GM19099 (cell line): ENCODE data around the gene UNC50.

Source experiments
- POLR2A ChIP-seq: IDR thresholded peaks from 3 replicates; pipeline ENCODE4 v1.6.1; 2011; ENCODE audit warnings: low read depth; ENCODE audit not compliant: insufficient read length; ENCODE audit errors: extremely low read depth

The UNC50 gene

DNA sequence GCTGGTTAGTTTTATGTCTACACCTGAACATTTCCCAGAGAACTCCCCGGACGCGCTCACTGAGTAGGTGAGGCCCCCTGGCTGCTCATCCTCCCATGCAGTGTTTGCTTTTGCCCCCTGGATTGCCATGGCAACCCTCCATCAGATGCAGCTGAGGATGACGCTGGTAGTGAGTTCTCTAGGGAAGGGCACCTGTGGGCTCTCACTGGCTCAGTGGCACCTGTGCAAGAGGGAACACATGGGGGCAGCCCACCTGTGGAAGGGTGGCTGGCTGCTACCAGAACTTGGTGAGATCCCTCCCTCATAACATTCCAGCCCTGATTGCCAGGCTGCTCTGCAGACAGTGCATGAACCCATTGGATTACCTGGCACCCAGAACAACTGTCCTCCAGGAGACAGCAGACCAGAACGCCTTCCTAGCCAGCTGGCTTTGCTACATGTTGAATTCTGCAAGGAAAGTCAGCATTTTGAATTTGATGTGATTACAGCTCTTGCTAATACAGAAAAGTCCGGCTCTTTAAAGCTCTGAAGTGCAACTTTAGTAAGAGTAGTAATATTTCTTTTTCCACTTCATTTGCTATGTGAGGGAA is 21.7 kb upstream of the UNC50 start:
- TF ChIP-seq POLR2A = no peak

- no peak for TF ChIP-seq POLR2A
Observed at GRCh38 chr2:98588880-98589431, 19.4 kb upstream of the UNC50 start.

DNA sequence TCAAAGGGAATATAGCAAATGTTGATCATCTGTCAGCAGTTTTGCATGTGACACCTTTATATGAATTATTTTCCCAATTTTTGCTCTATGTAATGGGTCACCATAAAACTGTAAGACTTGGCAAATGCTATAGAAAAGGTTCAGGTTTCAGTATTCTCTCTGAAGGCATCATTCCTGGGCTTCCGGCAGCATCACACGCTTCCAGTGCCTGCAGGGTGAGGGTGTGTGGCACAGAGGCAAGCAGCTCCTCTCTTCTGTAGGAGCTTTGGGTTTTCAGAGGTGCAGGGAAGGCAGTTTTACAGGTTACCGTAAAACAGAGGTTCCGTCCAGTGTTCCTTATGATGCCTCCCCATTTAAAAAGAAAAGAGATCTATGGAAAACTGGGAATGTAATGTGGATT is 18.9 kb upstream of the UNC50 start:
- TF ChIP-seq POLR2A = no peak

DNA sequence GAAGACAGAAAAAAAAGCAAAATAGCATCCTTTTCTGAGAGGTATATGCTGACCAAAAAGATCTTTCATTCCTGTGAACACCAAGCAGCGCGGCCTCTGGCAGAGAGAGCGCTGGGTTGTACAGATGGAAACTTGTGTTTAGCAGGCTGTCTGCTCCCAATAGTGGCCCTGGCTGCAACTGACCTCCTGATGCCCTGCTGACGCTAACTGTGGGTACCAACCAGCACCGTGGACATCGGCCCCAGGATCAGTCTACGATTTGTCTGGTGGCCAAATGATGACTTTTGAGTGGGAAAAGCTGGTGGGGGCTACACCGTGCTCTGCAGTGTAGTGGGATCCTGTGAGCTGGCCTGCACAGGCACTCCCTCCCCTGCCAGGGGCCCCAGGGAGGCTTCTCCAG is 15.8 kb upstream of the UNC50 start:
- no peak for TF ChIP-seq POLR2A

DNA sequence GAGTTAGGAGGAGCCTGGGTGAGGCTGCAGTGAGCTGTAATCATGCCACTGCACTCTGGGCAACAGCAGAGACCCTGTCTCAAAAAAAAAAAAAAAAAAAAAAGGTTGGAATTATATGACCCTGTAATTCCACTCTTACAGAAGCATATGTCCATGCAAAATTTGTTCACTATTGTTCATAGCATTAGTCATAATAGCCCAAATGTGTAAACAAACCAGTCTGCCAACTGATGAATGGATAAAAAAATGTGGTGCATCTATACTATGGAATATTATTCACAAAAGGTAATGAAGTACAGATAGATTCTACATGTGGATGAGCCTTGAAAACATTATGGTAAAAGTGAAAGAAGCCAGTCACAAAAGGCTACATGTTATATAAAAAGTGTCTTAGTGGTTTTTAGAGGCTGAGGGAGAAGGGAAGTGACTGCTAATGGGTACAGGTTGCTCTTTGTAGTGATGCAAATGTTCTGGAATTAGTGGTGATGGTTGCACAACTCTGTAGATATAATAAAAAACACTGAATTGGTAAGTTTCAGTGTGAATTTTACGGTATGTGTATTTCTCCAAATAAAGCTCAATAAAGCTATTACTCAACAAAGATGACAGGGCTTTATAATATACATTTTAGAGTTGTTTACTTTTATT is 9.5 kb upstream of the UNC50 start:
- TF ChIP-seq POLR2A = no peak

DNA sequence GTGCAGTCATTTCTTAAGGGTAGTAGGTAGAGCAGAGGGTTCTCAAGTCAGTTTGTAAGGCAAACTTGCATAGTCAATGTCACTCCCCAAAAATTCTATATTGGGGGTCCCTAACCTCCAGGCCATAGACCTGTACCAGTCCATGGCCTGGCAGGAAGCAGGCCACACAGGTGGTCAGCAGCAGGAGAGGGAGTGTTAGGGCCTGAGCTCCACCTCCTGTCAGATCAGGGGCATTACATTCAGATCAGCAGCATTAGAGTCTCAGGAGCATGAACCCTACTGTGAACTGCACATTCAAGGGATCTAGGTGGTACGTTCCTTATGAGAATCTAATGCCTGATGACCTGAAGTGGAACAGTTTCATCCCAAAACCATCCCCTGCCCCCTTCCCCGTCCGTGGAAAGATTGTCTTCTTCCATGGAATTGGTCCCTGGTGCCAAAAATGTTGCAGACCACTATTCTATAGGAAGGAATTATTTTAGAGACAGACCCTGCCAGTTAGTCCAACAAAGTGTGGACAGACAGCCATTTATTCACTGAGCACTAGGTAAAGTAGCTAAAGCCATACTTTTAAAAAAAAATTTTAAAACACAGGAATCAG is 6.8 kb upstream of the UNC50 start:
- no peak for TF ChIP-seq POLR2A

DNA sequence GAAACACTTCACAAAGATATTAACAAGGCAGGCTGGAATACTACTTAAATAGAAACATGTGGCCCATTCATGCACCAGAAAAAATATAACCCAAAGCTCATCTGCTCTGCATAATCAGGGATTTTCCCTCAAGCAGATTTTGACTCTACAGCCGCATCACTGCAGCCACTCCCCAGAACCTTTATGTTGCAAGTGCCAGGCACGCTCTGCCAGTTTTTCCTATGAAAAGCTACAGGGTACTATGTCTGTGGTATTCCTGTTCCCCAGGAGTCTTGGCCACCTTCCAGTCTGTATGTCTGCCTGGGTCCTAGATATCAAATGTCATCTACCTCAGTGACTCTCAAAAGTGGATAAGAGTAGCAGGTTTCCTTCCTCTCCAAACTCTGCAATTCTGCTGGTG is 3.8 kb upstream of the UNC50 start:
- no peak for TF ChIP-seq POLR2A

DNA sequence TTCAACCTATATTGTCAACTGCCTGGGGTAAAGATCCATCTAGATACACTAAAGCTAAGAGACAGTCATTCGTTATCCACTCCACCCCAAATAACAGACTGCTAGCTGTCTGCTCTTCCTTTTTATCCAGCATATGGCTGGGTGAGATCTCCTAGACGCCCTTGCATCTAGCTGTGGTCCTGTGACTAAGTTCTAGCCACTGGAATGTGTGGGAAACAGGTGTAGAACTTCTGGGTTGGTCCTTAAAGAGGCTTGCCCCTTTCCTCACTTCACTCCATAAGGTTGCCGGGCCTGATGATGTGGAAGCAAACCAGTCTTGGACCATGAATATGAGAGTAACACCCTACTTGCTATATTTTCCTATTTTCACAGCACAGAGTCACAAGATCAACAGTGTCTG is 3.3 kb upstream of the UNC50 start:
- no peak for TF ChIP-seq POLR2A

DNA sequence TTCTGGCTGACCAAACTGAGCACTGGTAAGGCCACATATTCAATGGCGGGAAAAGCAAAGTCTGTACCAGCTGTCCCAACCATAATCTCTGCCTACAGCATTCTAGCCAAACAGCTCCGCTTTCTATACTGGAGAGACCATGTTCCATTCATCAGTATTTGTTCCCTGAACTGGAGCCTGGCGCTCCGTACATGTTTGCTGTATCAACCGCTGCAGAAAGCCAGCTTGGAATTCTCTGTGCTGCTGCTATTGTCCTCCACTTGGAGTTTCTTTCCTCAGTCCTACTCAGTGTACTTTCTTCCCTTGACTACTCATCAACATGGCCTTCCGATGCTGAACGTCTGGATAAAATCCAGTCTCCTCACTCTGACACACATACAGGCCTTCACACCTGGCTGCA is 2.0 kb upstream of the UNC50 start:
- TF ChIP-seq POLR2A = no peak

DNA sequence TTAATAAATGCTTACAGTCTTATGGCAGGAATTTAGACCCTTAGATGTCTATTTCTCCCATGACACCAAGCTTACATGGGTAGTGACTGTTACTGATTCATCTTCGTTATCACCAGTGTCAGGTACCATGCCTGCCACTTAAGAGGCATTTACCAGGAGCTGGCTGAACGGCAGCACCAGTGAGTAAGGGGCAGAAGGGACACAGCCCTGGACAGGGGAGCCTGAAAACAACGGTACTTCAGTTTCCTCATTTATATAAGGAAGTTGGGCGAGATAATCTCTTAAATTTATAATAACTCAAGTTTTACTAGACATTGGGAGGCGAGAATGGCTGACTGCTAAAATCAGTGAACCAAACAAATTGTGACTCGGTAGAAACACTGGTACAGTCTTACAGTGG is 1.3 kb upstream of the UNC50 start:
- TF ChIP-seq POLR2A = no peak

DNA sequence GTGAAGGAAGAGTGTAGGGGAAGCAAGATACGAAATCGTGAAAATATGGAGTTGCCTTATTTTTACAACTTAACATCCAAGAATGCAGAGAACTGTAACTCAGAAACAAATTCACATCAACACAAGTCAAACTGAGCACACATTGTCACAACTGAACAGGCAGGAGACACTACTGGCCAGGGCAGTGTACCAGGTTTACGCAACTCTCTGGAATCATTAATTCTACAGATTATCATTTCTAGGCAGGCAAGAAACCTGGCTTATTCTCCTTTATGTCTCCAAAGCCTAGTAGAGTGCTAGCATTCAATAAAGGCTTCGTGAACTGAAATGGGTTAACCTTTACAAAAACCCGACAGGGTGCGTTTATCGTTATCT is 661 bp upstream of the UNC50 start:
- no peak for TF ChIP-seq POLR2A

DNA sequence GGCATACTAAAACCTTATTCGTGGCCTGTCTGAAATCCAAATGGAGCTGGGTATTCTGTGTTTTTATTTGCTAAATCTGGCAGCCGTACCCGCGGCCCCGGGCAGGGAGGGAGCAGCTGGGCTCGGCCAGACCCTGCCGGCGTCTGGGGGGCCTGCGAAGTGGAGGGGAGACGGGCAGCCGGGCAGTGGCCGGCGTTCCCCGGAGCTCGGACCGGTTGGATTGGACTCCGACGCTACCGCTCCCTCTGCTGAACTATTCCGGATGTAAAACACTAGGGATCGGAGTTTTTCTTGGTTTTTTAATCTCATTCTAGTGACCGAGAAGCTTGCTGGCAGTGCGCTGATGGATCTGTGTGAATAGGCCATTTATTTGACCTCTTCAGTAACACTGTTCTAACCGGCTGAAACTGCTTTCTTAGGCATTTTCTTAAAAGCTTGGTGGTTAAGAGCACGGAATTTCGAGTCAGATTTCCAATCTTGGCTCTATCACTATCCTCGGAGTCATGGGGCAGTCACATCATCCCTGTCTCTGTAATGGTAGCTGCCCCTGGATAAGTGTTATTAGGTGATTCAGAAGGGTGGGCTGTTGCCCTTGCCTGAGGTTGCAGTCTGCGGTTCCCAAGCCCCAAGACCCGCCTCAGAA is 694 bp downstream of the UNC50 start:
- TF ChIP-seq POLR2A = no peak

DNA sequence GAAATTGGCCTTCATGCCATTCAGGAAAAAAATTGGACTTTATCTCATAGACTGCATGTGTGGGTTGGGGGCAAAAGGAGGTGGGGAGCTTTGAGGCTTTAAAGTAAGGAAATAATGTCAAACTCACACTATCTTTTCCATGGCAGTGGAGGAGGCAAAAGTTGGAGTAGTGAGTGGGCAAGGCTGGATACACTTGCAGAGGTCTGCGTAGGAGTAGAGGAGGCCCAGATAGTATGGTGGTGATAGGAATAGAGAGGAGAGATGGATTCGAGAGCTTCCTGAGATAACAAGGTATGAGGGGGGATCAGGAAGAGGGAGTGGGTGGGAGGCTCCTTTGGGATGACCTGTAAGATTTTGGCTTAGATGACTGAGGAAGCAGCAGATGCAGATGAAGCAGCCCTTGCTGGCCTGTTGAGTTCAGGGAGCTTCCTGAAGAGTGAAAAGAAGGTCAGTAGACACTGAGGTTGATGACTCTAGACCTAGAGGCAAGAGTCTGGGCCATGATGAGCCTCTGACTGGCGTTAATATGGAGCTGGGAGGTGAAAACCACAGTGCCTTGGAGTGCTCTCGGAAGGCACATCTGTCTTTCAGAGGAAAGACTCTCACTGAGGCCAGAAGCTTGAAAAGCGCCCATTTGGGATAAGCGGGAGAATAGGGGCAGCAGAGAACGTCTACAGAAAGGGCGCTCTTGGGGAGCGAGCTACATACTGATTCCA is 5.8 kb downstream of the UNC50 start:
- no peak for TF ChIP-seq POLR2A

GRCh38 chr2:98615481-98615880 is 7.1 kb downstream of the UNC50 start:
- no peak for TF ChIP-seq POLR2A

DNA sequence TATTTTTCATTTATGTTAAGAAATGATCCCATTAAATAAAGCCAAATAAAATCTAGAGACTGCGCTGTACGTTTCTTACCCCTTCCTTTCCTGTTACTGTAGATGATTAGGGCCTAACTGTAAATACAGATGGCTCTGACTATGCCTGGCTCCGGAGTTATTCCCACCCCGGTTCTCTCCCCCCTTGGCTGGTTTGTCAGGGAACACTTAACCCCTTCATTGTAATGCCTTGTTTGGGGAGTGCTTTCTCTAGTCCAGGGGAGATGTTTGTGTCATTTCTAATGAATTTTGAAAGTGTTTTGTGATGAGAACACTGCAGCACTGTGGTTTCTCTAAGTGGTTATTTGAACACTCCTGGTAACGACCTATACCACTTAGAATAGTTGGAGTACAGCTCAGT is 8.8 kb downstream of the UNC50 start:
- no peak for TF ChIP-seq POLR2A
